Ishikawa (cell line): ENCODE measurements around the gene CLPTM1L.

Experiments
- CEBPB ChIP-seq: IDR thresholded peaks from 2 replicates; pipeline ENCODE4 v1.6.1; 2012
- CREB1 ChIP-seq: IDR thresholded peaks from 2 replicates; pipeline ENCODE4 v1.6.1; 2012; ENCODE audit warnings: low read depth
- EGR1 ChIP-seq: IDR thresholded peaks from 2 replicates; pipeline ENCODE4 v1.6.1; 2012
- EP300 ChIP-seq: IDR thresholded peaks from 2 replicates; pipeline ENCODE4 v1.6.1; 2012; ENCODE audit warnings: borderline replicate concordance
- FOXM1 ChIP-seq: IDR thresholded peaks from 2 replicates; pipeline ENCODE4 v1.6.1; 2012; ENCODE audit warnings: low read depth, borderline replicate concordance
- NFIC ChIP-seq: IDR thresholded peaks from 2 replicates; pipeline ENCODE4 v1.6.1; 2012
- RAD21 ChIP-seq: IDR thresholded peaks from 2 replicates; pipeline ENCODE4 v1.6.1; 2012; ENCODE audit warnings: low read depth
- TAF1 ChIP-seq: IDR thresholded peaks from 2 replicates; pipeline ENCODE4 v1.6.1; 2012; ENCODE audit warnings: low read depth, mild to moderate bottlenecking
- TCF12 ChIP-seq: IDR thresholded peaks from 2 replicates; pipeline ENCODE4 v1.6.1; 2012; ENCODE audit warnings: low read depth
- TEAD4 ChIP-seq: IDR thresholded peaks from 2 replicates; pipeline ENCODE4 v1.6.1; 2012
- YY1 ChIP-seq: IDR thresholded peaks from 2 replicates; pipeline ENCODE4 v1.6.1; 2012; ENCODE audit warnings: low read depth
- ZBTB7A ChIP-seq: IDR thresholded peaks from 2 replicates; pipeline ENCODE4 v1.6.1; 2012; ENCODE audit warnings: low read depth
- TF ChIP-seq, protein P1 (sequence below): IDR thresholded peaks from 2 replicates; pipeline ENCODE4 v1.6.1; 2012; ENCODE audit warnings: low read depth, mild to moderate bottlenecking
- TF ChIP-seq, protein P2 (sequence below): IDR thresholded peaks from 2 replicates; pipeline ENCODE4 v1.6.1; 2012
- TF ChIP-seq, protein P3 (sequence below): IDR thresholded peaks from 2 replicates; pipeline ENCODE4 v1.6.1; 2012

CLPTM1L gene, protein sequence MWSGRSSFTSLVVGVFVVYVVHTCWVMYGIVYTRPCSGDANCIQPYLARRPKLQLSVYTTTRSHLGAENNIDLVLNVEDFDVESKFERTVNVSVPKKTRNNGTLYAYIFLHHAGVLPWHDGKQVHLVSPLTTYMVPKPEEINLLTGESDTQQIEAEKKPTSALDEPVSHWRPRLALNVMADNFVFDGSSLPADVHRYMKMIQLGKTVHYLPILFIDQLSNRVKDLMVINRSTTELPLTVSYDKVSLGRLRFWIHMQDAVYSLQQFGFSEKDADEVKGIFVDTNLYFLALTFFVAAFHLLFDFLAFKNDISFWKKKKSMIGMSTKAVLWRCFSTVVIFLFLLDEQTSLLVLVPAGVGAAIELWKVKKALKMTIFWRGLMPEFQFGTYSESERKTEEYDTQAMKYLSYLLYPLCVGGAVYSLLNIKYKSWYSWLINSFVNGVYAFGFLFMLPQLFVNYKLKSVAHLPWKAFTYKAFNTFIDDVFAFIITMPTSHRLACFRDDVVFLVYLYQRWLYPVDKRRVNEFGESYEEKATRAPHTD

DNA sequence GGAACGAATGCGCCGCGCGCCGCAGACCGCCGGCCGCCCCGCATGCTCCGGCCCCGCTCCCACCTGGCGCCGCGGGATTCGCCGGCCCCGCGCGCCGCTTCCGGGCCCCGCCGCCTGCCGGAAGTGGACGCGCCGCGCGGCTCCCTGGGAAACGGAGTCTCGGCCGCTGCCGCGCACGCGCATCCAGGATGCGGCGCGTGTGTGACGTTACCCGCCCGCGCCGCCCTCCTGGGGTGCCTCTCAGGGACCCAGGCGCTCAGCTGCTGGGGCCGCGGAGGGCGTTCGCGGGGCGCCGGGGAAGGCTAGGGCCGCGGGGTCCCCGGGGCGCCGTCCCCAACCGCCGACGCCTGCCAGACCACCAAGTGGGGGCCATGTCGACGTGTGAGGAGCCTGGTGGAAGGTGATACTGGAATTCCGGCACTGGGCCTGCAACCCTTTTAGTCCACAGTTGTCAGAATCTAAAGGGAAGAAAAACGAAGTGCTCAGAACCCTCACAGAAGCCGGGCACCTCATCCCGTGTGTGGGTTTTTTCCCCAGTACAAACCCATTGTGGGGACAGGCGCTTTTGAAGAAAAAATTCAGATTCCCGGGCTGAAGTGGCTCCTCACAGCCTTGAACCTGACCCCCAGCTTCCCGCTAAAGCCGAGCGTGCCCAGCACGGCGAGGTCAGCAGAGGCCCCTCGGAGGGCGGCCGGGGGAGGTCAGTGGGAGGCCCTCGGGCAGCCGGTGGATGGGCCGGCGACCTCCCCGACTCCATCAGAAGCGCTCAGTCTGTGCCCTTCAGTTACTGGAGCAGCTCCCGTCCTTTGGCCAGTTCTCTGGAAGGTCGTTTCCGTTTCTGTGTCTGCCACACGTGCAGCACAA lies at the start of gene CLPTM1L:
TSS of gene CLPTM1L (minus strand) at position 125 of the 864 bp plus-strand sequence. CDS start 258 bp downstream, outside the sequence.
- TF ChIP-seq TCF12 (peak; percentile 16; the same call in 1 of the 2 replicates), NFIC (no peak), TAF1 (peak; percentile 70; the same call in 1 of the 2 replicates), RAD21 (no peak), ZBTB7A (0 out of 2 replicates have a peak, but pooled peaks have one; percentile 43), CEBPB (no peak), CREB1 (peak; percentile 92), FOXM1 (no peak), YY1 (no peak), EP300 (no peak), TEAD4 (no peak), EGR1 (no peak)
- TF ChIP-seq, protein P1, sequence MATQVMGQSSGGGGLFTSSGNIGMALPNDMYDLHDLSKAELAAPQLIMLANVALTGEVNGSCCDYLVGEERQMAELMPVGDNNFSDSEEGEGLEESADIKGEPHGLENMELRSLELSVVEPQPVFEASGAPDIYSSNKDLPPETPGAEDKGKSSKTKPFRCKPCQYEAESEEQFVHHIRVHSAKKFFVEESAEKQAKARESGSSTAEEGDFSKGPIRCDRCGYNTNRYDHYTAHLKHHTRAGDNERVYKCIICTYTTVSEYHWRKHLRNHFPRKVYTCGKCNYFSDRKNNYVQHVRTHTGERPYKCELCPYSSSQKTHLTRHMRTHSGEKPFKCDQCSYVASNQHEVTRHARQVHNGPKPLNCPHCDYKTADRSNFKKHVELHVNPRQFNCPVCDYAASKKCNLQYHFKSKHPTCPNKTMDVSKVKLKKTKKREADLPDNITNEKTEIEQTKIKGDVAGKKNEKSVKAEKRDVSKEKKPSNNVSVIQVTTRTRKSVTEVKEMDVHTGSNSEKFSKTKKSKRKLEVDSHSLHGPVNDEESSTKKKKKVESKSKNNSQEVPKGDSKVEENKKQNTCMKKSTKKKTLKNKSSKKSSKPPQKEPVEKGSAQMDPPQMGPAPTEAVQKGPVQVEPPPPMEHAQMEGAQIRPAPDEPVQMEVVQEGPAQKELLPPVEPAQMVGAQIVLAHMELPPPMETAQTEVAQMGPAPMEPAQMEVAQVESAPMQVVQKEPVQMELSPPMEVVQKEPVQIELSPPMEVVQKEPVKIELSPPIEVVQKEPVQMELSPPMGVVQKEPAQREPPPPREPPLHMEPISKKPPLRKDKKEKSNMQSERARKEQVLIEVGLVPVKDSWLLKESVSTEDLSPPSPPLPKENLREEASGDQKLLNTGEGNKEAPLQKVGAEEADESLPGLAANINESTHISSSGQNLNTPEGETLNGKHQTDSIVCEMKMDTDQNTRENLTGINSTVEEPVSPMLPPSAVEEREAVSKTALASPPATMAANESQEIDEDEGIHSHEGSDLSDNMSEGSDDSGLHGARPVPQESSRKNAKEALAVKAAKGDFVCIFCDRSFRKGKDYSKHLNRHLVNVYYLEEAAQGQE = no peak
- TF ChIP-seq, protein P2, sequence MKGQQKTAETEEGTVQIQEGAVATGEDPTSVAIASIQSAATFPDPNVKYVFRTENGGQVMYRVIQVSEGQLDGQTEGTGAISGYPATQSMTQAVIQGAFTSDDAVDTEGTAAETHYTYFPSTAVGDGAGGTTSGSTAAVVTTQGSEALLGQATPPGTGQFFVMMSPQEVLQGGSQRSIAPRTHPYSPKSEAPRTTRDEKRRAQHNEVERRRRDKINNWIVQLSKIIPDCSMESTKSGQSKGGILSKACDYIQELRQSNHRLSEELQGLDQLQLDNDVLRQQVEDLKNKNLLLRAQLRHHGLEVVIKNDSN = peak; percentile 28; the same call in 1 of the 2 replicates
- TF ChIP-seq, protein P3, sequence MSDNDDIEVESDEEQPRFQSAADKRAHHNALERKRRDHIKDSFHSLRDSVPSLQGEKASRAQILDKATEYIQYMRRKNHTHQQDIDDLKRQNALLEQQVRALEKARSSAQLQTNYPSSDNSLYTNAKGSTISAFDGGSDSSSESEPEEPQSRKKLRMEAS = peak; percentile 40; the same call in 1 of the 2 replicates

DNA sequence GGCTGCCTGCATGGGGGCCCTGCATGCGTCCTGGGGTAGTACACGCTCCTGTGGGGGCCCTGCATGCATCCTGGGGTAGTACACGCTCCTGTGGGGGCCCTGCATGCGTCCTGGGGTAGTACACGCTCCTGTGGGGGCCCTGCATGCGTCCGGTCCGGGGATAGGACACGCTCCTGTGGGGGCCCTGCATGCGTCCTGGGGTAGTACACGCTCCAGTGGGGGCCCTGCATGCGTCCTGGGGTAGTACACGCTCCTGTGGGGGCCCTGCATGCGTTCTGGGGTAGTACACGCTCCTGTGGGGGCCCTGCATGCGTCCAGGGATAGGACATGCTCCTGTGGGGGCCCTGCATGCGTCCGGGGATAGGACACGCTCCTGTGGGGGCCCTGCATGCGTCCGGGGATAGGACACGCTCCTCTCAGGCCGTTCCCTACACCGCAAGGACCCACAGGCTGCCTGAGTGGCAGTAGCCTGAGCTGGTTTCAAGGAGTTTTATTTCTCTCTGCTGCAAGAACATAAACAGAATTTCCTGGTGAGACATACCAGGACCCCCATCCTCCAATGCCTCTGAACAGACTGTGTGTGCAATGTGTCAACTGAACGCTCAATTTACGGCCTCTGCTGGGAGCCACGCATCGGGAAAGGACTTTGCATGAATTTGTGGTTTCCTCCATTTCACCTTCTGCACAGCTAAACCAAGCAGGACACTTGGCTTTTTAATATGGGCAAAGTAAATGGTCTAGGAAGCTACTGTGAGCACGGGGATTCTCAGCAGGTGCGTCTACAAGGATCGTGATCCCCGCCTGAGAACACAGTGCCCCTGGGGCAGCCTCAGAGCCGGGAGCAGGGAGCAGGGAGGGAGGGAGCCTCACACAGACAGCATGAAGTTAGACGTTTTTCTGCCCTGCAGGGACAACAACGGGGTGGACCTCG lies 48.9 kb upstream of the CLPTM1L start:
- TF ChIP-seq RAD21 = no peak
- TF ChIP-seq, protein P2 = no peak
- TF ChIP-seq, protein P1 = no peak
- TF ChIP-seq FOXM1 = no peak
- TF ChIP-seq TCF12 = no peak
- no peak for TF ChIP-seq EGR1
- no peak for TF ChIP-seq YY1

DNA sequence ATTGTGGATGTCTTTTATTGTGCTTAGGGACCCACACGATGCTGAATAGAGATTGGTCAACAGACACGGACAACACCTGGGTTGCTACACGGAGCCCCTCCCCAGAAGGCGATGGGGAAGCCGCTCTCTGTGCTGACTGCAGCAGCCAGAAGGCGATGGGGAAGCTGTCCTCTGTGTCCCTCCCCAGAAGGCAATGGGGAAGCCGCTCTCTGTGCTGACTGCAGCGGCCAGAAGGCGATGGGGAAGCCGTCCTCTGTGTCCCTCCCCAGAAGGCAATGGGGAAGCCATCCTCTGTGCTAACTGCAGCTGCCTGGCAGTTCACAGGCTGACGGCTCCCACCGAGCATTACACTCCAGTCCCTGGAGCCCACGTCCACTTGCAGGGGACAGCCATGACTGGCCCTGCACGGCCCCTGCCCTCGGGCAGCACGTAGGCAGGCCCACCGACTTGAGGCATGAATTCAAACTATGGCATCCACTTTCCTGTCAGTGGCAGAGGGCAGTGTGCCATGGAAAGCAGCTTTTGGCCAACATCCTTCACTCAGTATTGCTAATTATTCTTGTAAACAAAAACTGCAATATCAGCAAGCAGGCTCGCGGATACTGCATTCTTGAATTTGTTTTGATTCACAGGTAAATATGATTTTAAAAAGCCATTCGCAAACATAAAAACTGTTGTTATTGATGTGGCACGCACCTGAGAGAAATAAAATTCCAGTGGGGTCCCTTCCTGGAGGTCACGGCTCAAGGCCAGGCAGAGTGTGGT lies 48.1 kb upstream of the CLPTM1L start:
- no peak for TF ChIP-seq TEAD4
- no peak for TF ChIP-seq YY1
- no peak for TF ChIP-seq TCF12
- no peak for TF ChIP-seq ZBTB7A
- TF ChIP-seq, protein P2 = no peak
- TF ChIP-seq EGR1 = no peak
- no peak for TF ChIP-seq CREB1
- TF ChIP-seq TAF1 = no peak
- TF ChIP-seq RAD21 = no peak
- TF ChIP-seq NFIC = no peak
- no peak for TF ChIP-seq CEBPB
- TF ChIP-seq, protein P1 = no peak
